CD4-positive, alpha-beta T cell treated with Interleukin-4 for 1 hour (primary cell): ENCODE data around the gene ADK.
"Not testable (repeated sequence)": the region's sequence is repeated elsewhere in the genome, so short reads cannot be mapped to it uniquely, and the experiment has no call there.

Experiments used
- DNase-seq, 2 donors: peaks; one replicate each; pipeline ENCODE4 v3.0.0-alpha.2; 2020 to 2022

ADK gene

GRCh38 chr10:74187237-74187636 lies 36.2 kb downstream of the ADK start:
- DNase-seq, result no peak

DNA sequence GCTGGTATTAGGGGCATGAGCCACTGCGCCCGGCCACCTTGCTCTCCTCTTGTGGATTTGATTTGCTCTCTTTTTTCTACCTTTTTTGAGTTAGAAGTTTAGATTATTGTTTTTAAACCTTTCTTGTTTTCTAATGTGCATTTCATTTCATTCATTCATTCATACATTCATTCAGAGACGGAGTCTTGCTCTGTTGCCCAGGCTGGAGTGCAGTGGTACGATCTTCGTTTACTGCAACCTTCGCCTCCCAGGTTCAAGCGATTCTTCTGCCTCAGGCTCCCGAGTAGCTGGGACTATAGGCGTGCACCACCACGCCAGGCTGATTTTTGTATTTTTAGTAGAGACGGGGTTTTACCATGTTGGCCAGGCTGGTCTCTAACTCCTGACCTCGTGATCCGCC lies 37.6 kb downstream of the ADK start:
- DNase-seq, result not testable (repeated sequence)

DNA sequence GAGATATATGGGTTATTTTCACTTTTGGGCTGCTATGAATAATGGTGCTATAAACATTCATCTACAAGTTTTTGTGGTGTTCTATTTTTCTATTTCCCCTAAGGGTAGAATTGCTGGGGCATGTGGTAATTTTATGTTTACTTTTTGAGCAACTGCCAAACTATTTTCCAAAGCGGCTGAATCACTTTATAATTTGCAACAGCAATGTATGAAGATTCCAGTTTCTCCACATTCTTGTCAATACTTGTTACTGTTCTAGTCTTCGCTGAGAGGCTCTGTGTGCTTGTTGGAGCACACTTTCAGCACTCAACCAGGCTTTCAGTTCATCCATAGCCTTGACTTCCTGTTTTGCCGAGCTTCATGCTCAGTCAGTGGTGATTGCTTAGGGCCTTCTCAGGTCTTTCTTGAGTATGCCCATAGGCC lies 39.0 kb downstream of the ADK start:
- DNase-seq, result peak; percentile 21 to 41

GRCh38 chr10:74190494-74190893 lies 39.5 kb downstream of the ADK start:
- DNase-seq, result no peak

DNA sequence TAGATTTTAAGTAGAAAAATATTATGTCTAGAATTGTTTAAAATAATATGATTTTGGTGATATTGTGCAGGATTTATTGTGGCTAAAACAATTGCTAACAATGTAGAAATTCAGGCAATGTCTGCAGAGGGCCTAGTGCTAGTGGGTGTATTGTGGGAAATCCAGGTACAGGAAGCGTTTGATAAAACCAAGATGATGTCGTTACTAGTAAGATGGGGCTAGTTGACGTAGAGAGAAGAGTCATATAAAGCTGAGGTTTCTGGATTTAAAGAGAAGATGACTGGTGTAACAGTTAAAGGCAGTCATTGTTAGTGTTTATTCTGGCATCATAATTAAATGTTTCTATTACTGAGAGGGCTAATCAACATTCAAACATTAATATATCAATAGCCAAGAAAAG lies 43.5 kb downstream of the ADK start:
- DNase-seq, result peak in 1 of 2 donors; percentile 50

DNA sequence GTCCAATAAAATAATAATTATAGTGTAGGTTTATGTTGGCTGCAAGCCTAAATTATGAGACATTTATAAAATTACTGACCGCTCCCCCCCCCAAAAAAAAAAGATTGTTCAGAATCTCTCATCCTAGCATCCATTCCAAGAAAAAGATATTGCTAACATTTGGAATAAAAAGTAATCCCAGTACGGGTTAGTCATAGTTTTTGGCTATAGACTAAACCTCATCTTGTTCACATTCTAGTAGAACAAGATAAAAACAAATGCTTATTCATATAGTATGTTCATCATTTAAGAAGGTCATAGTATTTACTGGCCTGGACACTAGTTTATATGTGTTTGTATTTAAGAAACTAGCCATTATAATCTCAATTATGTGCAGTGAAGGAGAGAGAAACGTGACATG lies 44.0 kb downstream of the ADK start:
- DNase-seq, result no peak

- no peak for DNase-seq
Measured at GRCh38 chr10:74199315-74199714, 48.3 kb downstream of the ADK start.

GRCh38 chr10:74202356-74202755 lies 51.3 kb downstream of the ADK start:
- no peak for DNase-seq

DNA sequence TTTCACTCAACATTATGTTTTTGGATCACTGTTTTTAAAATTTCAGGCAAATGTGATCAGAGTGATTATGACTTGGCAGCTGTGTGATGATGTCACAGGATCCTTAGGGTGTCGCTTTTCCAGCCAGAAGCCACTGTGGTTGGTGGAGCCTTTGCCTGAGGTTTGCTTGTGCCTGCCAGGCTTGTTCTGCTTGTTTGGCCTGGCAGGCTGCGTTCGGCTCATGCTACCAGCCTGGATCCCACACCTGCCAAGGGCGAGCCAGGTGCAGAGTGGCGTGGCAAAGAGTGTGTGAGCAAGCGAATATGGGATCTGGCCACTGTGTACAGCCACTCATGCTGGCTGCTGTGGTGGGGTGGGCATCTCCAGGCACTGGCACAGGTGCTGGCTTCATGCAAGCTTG lies 55.7 kb downstream of the ADK start:
- DNase-seq, result no peak

DNA sequence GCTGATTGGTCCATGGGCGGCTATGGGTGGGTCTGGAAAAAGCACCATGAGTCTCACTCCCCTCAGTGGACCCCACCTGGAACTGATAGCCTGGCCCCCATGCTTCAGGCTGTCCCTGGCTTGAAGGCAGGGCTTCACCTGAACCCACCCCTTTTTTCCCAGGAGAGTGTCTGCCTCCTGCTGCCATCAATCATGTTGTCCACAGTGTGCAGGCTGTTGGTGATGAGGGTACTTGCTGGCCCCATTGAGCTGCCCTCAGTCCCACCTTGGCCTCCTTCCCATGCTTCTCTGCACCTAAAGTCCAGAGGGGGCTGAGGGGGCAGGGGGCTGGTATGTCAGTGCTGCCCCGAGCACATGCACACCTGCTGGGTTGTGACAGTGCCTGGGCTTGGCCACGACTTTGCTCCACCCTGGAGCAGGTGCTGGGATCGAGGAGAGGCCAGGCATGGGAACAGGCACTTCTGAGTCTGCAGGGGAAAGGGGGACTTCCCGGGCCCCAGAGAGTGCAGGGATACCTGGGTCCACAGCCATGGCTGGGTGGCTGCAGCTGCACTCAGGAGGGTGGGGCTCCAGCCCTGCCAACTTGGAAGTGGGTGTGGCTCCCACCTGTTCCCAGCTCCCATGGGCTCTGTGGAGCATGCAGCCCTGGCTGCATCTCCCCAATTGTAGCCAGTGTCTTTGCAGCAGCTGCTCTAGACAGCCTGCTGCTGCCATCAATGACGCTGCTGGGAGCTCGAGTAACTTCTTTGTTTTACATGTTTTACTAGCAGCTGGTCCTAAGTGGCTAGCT lies 56.9 kb downstream of the ADK start:
- DNase-seq, result no peak

DNA sequence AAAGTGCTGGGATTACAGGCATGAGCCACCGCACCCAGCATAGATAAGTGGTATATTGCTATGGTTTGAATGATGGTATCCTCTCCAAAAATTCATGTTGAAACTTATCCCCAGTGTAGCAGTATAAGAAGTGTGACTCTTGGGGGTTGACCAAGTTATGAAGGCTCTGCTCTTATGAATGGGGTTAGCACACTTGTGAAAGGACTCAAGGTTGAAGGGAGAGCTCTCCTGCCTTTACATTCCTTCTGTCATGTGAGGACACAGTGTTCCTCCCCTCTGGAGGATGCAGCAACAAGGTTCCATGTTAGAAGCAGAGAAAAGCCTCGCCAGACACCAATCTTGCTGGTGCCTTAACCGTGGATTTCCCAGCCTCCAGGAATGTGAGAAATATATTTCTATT lies 58.0 kb downstream of the ADK start:
- DNase-seq, result no peak

- no peak for DNase-seq
Measured at GRCh38 chr10:74213019-74213418, 62.0 kb downstream of the ADK start.

GRCh38 chr10:74213571-74214162 lies 62.6 kb downstream of the ADK start:
- peak; percentile 63 for DNase-seq

DNA sequence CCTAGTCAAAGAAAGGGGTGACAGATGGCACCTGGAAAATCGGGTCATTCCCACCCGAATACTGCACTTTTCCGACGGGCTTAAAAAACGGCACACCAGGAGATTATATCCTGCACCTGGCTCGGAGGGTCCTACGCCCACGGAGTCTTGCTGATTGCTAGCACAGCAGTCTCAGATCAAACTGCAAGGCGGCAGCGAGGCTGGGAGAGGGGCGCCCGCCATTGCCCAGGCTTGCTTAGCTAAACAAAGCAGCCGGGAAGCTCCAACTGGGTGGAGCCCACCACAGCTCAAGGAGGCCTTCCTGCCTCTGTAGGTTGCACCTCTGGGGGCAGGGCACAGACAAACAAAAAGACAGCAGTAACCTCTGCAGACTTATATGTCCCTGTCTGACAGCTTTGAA lies 66.1 kb downstream of the ADK start:
- not testable (repeated sequence) for DNase-seq

- not testable (repeated sequence) for DNase-seq
Measured at GRCh38 chr10:74222467-74222866, 71.4 kb downstream of the ADK start.

- peak in 1 of 2 donors; percentile 19 for DNase-seq
Measured at GRCh38 chr10:74223755-74224529, 72.9 kb downstream of the ADK start.

DNA sequence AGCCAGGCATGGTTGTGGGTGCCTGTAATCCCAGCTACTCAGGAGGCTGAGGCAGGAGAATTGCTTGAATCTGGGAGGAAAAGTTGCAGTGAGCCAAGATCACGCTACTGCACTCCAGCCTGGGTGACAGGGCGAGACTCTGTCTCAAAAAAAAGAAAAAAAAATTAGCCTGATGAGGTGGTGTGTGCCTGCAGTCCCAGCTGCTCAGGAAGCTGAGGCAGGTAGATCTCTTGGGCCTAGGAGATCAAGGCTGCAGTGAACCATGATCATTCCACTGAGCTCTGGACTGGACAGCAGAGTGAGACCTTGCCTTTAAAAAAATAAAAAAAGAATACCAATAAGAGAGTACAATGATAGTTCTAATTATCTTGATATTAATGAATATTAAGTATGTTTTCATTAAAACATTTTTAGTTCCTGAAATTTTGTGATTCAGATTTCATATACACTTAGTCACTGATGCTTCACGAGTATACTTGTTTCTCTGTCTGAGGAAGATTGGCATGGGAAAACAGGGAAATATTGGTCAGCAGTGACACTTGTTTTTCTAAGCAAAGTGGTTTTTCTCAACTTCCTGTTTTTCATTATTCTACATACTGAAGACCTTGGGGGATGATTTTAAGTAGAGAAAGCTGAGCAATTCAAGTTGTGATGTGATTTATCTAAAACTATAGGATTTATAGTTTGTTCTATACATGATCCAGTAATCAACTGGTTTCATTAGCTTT lies 76.8 kb downstream of the ADK start:
- DNase-seq, result peak in 1 of 2 donors; percentile 53

- DNase-seq, result no peak
Measured at GRCh38 chr10:74231375-74231774, 80.4 kb downstream of the ADK start.

- DNase-seq, result no peak
Measured at GRCh38 chr10:74233281-74233680, 82.3 kb downstream of the ADK start.

DNA sequence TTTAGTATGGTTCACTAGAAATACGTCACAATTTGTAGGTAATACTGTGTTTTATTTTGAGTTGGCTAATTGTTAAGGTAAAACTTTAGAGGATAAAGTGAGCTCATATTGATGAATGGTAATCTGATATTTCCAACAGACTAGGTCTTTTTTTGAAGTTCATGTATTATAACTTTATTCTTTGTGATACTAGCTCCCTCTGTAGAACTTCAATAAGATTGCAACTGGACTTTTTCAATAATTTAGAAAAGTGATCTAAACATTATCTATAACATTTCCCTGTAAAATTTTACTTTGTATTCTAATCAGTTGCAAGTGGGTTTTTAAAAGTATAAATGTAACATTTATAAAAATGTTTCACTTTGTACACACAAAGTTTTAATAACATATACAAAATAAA lies 83.5 kb downstream of the ADK start:
- DNase-seq, result peak in 1 of 2 donors; percentile 41

- peak in 1 of 2 donors; percentile 26 for DNase-seq
Measured at GRCh38 chr10:74238031-74238431, 87.0 kb downstream of the ADK start.

- DNase-seq, result no peak
Measured at GRCh38 chr10:74238516-74238915, 87.5 kb downstream of the ADK start.

- DNase-seq, result no peak
Measured at GRCh38 chr10:74243067-74243466, 92.0 kb downstream of the ADK start.
